ENCODE results near the gene NKIRAS2. TPM values are rescaled to one million over a fixed set of nuclear protein-coding genes. Genes with fewer than 3 reads are reported as not detected.

Gene NKIRAS2
- total RNA-seq, 4 donors from 2014 or later = 33.7 to 52.5 (median 43.9) TPM

GRCh38 chr17:42041619-42042018, 21.7 kb downstream of the NKIRAS2 start:
- H3K36me3 ChIP-seq = no peaks in the 10 kb centered on the region
- H3K27ac ChIP-seq = no peak overlapping the region
- no peak overlapping the region for H3K4me3 ChIP-seq
- no peaks in the 10 kb centered on the region for H3K9me3 ChIP-seq
- no peaks in the 10 kb centered on the region for H3K4me1 ChIP-seq
- H3K27me3 ChIP-seq = no peaks in the 10 kb centered on the region
- TF ChIP-seq CTCF (IDR thresholded peaks at IDR 0.05) = no peak
- no peak for TF ChIP-seq EP300 (IDR thresholded peaks at IDR 0.05)
- no peak for TF ChIP-seq POLR2A (IDR thresholded peaks at IDR 0.05)
- TF ChIP-seq POLR2AphosphoS5 (IDR thresholded peaks at IDR 0.05) = no peak
- no peak for DNase-seq (ENCODE audit: low spot score in 2 of 2)

GRCh38 chr17:42042598-42043319, 22.9 kb downstream of the NKIRAS2 start:
- H3K9me3 ChIP-seq = no peaks in the 10 kb centered on the region
- DNase-seq (ENCODE audit: low spot score in 2 of 2) = no peak
- no peaks in the 10 kb centered on the region for H3K36me3 ChIP-seq
- H3K4me3 ChIP-seq = no peak overlapping the region
- H3K27me3 ChIP-seq = no peaks in the 10 kb centered on the region
- H3K4me1 ChIP-seq = no peaks in the 10 kb centered on the region
- WGBS = 83% methylated on average over 13 of the region's 20 CpGs
- H3K27ac ChIP-seq = no peak overlapping the region
- TF ChIP-seq POLR2AphosphoS5 (IDR thresholded peaks at IDR 0.05) (no peak), POLR2A (IDR thresholded peaks at IDR 0.05) (no peak), EP300 (IDR thresholded peaks at IDR 0.05) (no peak), CTCF (IDR thresholded peaks at IDR 0.05) (no peak)

GRCh38 chr17:42045719-42046118, 25.8 kb downstream of the NKIRAS2 start:
- DNase-seq (ENCODE audit: low spot score in 2 of 2) = no peak
- H3K9me3 ChIP-seq = no peaks in the 10 kb centered on the region

GRCh38 chr17:42047343-42047742, 27.5 kb downstream of the NKIRAS2 start:
- H3K36me3 ChIP-seq = no peaks in the 10 kb centered on the region
- no peak overlapping the region for H3K27ac ChIP-seq
- no peak for DNase-seq (ENCODE audit: low spot score in 2 of 2)
- peaks cover 13% of the 10 kb centered on the region for H3K4me1 ChIP-seq
- 89% methylated on average over 12 of the region's 12 CpGs for WGBS
- no peak overlapping the region for H3K4me3 ChIP-seq
- TF ChIP-seq POLR2AphosphoS5 (IDR thresholded peaks at IDR 0.05) (no peak), CTCF (IDR thresholded peaks at IDR 0.05) (no peak), EP300 (IDR thresholded peaks at IDR 0.05) (no peak), POLR2A (IDR thresholded peaks at IDR 0.05) (no peak)
- no peaks in the 10 kb centered on the region for H3K27me3 ChIP-seq
- no peaks in the 10 kb centered on the region for H3K9me3 ChIP-seq

More at GRCh38 chr17:42045719-42046118, 25.8 kb downstream of the NKIRAS2 start:
- H3K4me3 ChIP-seq = no peak overlapping the region
- 86% methylated on average over 1 of the region's 1 CpG for WGBS
- TF ChIP-seq CTCF (IDR thresholded peaks at IDR 0.05) = no peak
- H3K4me1 ChIP-seq = peaks cover 10% of the 10 kb centered on the region
- H3K27me3 ChIP-seq = no peaks in the 10 kb centered on the region
- H3K36me3 ChIP-seq = no peaks in the 10 kb centered on the region
- no peak overlapping the region for H3K27ac ChIP-seq

GRCh38 chr17:42049834-42050392, 30.0 kb downstream of the NKIRAS2 start:
- Histone ChIP-seq H3K36me3 (no peaks in the 10 kb centered on the region), H3K27ac (no peak overlapping the region), H3K4me1 (peaks cover 13% of the 10 kb centered on the region), H3K9me3 (no peaks in the 10 kb centered on the region), H3K4me3 (peak overlapping the region; percentile 73), H3K27me3 (peaks cover 20% of the 10 kb centered on the region)
- TF ChIP-seq POLR2AphosphoS5 (IDR thresholded peaks at IDR 0.05) (no peak), POLR2A (IDR thresholded peaks at IDR 0.05) (no peak), EP300 (IDR thresholded peaks at IDR 0.05) (no peak), CTCF (IDR thresholded peaks at IDR 0.05) (no peak)
- DNase-seq (ENCODE audit: low spot score in 2 of 2) = no peak
- 0% methylated on average over 5 of the region's 7 CpGs for WGBS

All from suprapubic skin (tissue), 4 donors.